ENCODE results near the gene UROC1. TPM values are rescaled to one million over a fixed set of nuclear protein-coding genes. Genes with fewer than 3 reads are reported as not detected.
A peak's percentile ranks its signal among the peaks of the same experiment; 100 is the strongest.

The UROC1 gene
- total and polyA plus RNA-seq, 8 donors, result not detected

DNA sequence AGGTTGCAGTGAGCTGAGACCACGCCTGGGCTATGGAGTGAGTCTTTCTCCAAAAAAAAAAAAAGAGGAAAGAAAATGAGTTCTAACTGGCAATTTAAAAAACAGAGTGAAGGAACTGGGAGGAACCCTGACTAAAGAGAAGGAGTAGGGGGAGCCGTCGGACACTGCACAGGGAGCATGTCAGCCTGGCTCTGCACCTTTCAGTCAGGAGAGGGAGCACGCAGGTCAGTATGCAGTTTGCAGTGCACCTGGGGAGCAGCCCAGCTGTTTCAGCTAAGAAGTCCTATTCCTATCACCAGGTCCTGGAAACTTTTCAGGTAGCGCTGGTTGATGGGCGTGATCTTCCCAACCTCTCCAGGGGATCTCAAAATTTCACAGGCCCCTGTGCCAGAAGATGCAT is 27.0 kb downstream of the UROC1 start:
- H3K4me1 ChIP-seq, result peaks cover 0 to 9% (median 3%) of the 10 kb centered on the region in 4 donors
- H3K36me3 ChIP-seq, result no peaks in the 10 kb centered on the region
- H3K27ac ChIP-seq, result no peak overlapping the region
- intact Hi-C loops (cut with DNase I; ENCODE audit: low total_unique reads), result no loop called here
- H3K9me3 ChIP-seq, result no peaks in the 10 kb centered on the region
- DNase-seq, result peak in 1 of 2 donors; percentile 45
- H3K27me3 ChIP-seq, result no peaks in the 10 kb centered on the region
- no peak overlapping the region for H3K4me3 ChIP-seq
- WGBS, 5 donors, result 47 to 61% (median 53%) methylated on average over 4 to 6 of the region's 6 CpGs
- TF ChIP-seq EP300 (IDR thresholded peaks at IDR 0.05), result no peak
- TF ChIP-seq, protein P1, sequence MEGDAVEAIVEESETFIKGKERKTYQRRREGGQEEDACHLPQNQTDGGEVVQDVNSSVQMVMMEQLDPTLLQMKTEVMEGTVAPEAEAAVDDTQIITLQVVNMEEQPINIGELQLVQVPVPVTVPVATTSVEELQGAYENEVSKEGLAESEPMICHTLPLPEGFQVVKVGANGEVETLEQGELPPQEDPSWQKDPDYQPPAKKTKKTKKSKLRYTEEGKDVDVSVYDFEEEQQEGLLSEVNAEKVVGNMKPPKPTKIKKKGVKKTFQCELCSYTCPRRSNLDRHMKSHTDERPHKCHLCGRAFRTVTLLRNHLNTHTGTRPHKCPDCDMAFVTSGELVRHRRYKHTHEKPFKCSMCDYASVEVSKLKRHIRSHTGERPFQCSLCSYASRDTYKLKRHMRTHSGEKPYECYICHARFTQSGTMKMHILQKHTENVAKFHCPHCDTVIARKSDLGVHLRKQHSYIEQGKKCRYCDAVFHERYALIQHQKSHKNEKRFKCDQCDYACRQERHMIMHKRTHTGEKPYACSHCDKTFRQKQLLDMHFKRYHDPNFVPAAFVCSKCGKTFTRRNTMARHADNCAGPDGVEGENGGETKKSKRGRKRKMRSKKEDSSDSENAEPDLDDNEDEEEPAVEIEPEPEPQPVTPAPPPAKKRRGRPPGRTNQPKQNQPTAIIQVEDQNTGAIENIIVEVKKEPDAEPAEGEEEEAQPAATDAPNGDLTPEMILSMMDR (IDR thresholded peaks at IDR 0.05), result no peak
- TF ChIP-seq POLR2AphosphoS5 (IDR thresholded peaks at IDR 0.05), result no peak
- no peak for TF ChIP-seq POLR2A (IDR thresholded peaks at IDR 0.05)

DNA sequence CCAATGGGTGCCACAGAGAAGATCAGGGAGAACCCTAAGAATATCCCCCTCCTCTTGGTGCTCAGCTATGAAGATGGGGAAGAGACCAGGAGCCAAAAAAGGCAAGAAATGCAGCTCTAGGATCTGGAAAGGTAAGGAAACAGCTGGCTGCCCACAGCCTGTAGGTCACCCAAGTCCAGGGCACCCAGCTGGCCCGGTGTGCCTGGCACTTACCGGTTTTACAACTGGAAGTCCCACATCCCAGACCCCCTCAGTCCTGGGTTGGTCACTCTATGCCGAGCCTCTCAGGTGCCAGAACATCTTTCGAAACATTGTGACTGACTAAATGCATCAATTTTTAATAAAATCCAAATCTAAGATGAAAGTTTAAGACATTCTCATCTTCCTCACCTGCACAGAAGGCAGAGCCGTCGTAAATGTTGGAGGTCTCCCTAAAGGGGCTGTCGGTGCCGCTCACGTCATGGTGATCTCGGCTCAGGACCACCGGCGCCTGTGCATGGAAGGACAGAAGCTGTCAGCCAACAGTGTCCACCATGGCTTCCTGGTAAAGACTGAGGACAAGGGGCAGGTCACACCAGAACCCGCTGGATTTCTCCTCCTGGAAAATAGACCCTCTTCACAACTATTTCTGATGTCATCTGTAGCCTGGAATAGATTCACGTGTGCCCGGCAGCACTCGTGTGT is 28.5 kb downstream of the UROC1 start:
- no peaks in the 10 kb centered on the region for H3K36me3 ChIP-seq
- peaks cover 0 to 9% (median 3%) of the 10 kb centered on the region in 4 donors for H3K4me1 ChIP-seq
- H3K4me3 ChIP-seq, result no peak overlapping the region
- H3K9me3 ChIP-seq, result no peaks in the 10 kb centered on the region
- no peak for DNase-seq
- no peaks in the 10 kb centered on the region for H3K27me3 ChIP-seq
- intact Hi-C loops (cut with DNase I; ENCODE audit: low total_unique reads), result no loop called here
- TF ChIP-seq EP300 (IDR thresholded peaks at IDR 0.05) (no peak), POLR2AphosphoS5 (IDR thresholded peaks at IDR 0.05) (no peak), POLR2A (IDR thresholded peaks at IDR 0.05) (no peak)
- TF ChIP-seq, protein P1 (IDR thresholded peaks at IDR 0.05), result no peak
- no peak overlapping the region for H3K27ac ChIP-seq
- WGBS, 5 donors, result 90 to 93% (median 91%) methylated on average over 16 of the region's 16 CpGs

DNA sequence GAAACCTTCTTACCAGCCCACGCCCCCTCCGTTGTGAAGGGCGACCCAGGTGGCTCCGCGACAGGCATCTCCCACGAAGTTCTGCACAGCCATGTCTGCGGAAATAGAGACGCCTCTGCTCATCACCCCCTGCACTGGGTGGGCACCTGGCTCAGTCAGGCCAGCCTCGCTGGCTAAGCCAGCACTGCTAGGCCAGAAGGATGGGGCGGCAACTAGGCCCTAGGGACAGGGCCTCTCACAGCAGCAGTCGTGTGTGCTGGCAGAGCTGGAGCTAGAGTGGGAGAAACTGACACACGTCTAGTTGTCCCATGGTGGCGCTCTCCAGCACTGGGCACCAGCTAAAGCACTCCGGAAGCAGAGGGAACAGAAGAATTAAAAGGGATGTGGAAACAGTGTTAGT is 29.4 kb downstream of the UROC1 start:
- no peak for DNase-seq
- no peak overlapping the region for H3K4me3 ChIP-seq
- intact Hi-C loops (cut with DNase I; ENCODE audit: low total_unique reads), result no loop called here
- H3K4me1 ChIP-seq, result peaks cover 0 to 9% (median 3%) of the 10 kb centered on the region in 4 donors
- TF ChIP-seq POLR2AphosphoS5 (IDR thresholded peaks at IDR 0.05), result no peak
- TF ChIP-seq POLR2A (IDR thresholded peaks at IDR 0.05), result no peak
- no peak for TF ChIP-seq EP300 (IDR thresholded peaks at IDR 0.05)
- TF ChIP-seq, protein P1 (IDR thresholded peaks at IDR 0.05), result no peak
- no peaks in the 10 kb centered on the region for H3K27me3 ChIP-seq
- H3K27ac ChIP-seq, result no peak overlapping the region
- 81 to 91% (median 84%) methylated on average over 12 to 14 of the region's 14 CpGs for WGBS, 5 donors
- no peaks in the 10 kb centered on the region for H3K36me3 ChIP-seq
- no peaks in the 10 kb centered on the region for H3K9me3 ChIP-seq

DNA sequence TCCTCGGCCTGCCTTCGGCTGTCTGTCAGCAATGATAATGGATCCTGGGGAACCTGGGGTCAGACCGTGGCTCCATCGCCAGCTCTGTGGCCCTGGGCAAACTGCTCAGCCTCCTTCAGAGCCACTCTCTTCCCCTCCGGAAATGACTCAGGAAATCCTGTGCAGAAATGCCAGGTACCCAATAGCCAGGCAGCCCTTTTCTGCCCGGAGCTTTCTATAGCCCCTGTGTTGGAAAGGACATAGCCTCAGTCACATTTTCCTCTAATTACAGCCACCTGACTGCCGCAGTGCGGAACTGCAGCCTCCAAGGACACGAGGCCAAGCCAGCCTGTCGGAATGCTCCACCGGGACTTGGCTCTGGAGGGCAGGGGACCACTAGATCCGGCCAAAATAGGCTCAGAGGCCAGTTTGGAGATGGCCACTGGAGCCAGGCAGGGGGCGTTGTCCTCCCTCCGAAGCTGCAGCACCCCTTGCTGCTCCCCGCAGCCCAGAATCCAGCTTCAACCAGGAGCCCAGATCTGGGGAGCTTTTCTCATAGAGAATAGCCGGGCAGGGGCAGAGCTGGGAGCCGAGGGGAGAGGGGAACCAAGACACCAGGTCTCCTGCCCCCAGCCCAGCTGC is 30.3 kb downstream of the UROC1 start:
- peak in 1 of 2 donors; percentile 62 for DNase-seq
- Histone ChIP-seq H3K4me1 (peaks cover 0 to 9% (median 3%) of the 10 kb centered on the region in 4 donors), H3K27me3 (no peaks in the 10 kb centered on the region), H3K36me3 (no peaks in the 10 kb centered on the region), H3K9me3 (no peaks in the 10 kb centered on the region), H3K27ac (no peak overlapping the region), H3K4me3 (no peak overlapping the region)
- intact Hi-C loops (cut with DNase I; ENCODE audit: low total_unique reads), result no loop called here
- 53 to 81% (median 55%) methylated on average over 8 to 17 of the region's 17 CpGs for WGBS, 5 donors
- TF ChIP-seq POLR2A (IDR thresholded peaks at IDR 0.05), result no peak
- TF ChIP-seq POLR2AphosphoS5 (IDR thresholded peaks at IDR 0.05), result no peak
- TF ChIP-seq, protein P1 (IDR thresholded peaks at IDR 0.05), result no peak
- no peak for TF ChIP-seq EP300 (IDR thresholded peaks at IDR 0.05)

All from stomach (tissue), 9 donors.